Right kidney (tissue), 1 donor: ENCODE data around the gene R3HDM4.

Experiments used
- DNase-seq: peaks from one replicate; pipeline ENCODE4 v3.0.0-alpha.2; 2016

The R3HDM4 gene

GRCh38 chr19:931860-932647 lies 19.0 kb upstream of the R3HDM4 start:
- no peak for DNase-seq

DNA sequence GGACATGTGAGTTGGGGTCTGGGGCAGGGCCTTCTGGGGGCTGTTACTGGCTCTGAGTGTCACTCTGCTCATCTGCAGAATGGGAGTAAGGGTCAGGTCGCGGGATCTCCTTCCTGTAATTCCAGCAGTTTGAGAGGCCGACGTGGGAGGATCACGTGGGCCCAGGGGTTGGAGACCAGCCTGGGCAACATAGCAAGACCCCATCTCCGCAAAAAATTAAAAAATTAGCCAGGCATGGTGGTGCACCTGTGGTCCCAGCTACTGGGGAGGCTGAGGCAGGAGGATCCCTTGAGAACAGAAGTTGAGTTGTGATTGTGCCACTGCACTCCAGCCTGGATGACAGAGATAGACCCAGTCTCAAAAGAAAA lies 16.9 kb upstream of the R3HDM4 start:
- DNase-seq, result no peak

DNA sequence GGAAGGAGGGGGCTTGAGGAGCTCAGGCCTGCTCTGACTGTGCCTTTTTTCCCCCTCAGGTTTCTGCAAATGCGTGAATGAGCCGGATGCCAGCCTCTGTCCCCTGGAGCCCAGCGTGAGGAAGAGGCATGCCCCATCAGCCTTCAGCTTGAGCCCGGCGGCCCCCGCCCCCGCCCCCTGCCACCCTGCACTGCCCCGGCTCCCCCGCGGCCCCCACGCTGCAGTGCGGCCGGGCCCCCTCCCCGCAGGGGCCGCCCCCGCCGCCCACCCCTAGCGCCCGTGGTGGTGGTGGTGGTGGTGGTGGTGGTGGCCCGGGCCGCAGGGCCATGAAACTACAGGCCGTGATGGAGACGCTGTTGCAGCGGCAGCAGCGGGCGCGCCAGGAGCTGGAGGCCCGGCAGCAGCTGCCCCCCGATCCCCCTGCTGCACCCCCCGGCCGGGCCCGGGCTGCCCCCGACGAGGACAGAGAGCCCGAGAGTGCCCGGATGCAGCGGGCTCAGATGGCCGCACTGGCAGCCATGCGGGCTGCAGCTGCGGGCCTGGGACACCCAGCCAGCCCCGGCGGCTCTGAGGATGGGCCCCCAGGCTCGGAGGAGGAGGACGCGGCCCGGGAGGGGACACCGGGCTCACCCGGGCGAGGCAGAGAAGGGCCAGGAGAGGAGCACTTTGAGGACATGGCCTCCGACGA lies 16.3 kb upstream of the R3HDM4 start:
- DNase-seq, result no peak

DNA sequence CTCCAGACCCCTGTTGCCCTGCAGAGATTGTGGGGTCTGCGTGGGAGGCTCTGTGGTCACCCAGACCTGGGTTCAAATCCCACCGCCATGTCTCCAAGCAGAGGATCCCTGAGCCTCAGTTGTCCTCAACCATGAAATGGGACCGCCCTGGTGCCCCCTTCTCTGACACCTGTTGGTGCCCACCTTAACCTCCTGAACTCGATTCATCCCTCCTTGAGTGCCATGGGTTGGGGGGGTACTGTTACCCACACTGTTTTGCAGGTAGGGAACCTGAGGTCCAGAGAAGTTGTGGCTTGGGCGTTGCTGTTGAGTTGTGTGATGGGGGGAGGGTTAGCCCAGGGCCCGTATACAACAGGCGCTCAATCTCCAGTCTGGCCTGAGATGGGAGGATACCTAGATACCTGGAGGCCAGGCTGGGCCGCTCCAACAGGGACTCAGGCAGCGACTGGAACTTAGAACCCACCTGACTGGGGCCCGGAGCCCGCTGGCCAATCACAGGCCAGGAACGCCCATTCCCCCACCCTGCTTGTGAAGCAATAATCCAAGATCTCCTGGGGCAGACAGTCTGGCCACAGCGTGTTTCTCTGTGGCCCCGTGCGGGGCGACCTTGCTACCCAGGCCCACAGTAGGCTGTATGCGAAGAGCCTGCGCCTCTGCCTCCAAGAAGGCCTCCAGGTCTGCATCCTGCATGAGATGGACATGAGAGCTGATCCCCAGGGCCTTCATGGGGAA lies 15.6 kb upstream of the R3HDM4 start:
- no peak for DNase-seq

DNA sequence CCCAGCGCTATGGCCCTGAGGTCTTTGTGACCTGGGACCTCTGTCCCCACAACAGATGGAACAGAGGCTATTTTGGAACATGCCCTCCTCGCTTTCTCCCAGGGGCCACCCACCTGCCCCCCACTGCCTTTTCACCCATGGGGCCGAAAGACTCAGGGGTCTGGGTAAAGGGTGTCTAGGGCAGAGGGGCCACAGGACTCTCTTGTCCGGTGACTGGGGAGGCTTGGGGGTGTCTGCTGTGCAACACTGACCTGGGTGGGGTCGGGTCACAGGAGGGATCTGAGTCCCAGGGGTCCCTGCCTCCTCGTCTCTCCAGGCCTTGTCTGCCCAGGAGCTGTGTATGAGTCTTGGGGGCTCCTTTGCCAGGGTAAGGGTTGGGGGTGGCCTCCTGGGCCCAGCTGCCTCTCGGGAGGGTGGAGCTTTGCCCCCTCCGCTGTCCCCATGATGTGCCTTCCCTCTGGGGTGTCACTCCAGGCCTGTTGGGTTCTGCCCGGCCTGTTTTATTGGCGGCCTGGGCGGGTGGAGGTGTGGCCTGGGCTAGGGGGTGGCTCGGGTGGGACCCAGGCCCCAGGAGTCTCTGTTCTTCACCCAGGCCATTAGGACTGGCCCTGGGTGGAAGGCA lies 14.9 kb upstream of the R3HDM4 start:
- no peak for DNase-seq

DNA sequence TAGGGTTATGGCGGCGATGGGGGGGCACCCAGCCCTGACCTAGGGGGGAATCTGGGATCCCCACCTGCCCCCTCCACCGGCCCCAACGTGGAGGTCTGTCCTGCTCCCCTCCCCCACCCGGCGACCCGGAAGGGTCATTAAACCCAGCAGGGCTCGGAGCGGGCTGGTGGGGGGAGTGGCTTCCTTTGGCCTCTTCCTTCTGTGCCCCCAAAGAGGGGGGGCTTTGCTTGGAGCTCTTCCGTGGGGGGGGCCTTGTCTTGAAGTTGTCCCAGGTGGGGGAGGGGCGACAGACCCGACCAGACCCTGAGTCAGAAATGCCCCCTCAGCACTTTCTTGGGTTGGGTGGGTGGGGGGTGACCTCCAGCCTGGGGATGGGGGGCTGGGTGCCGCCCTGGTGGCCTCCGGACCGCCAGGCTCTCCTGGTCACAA lies 14.3 kb upstream of the R3HDM4 start:
- no peak for DNase-seq

- peak; percentile 69 for DNase-seq
Measured at GRCh38 chr19:926589-927350, 13.8 kb upstream of the R3HDM4 start.

- DNase-seq, result peak; percentile 71
Measured at GRCh38 chr19:926323-926588, 13.2 kb upstream of the R3HDM4 start.

- peak; percentile 81 for DNase-seq
Measured at GRCh38 chr19:925526-926322, 12.7 kb upstream of the R3HDM4 start, which contains the start of gene ARID3A. Gene ARID3A, plus strand, starts transcription at chr19:926035. Its CDS starts 3,494 bp downstream, at chr19:929529.

- DNase-seq, result peak; percentile 79
Measured at GRCh38 chr19:925087-925525, 12.1 kb upstream of the R3HDM4 start.

GRCh38 chr19:924553-925086 lies 11.6 kb upstream of the R3HDM4 start:
- no peak for DNase-seq

DNA sequence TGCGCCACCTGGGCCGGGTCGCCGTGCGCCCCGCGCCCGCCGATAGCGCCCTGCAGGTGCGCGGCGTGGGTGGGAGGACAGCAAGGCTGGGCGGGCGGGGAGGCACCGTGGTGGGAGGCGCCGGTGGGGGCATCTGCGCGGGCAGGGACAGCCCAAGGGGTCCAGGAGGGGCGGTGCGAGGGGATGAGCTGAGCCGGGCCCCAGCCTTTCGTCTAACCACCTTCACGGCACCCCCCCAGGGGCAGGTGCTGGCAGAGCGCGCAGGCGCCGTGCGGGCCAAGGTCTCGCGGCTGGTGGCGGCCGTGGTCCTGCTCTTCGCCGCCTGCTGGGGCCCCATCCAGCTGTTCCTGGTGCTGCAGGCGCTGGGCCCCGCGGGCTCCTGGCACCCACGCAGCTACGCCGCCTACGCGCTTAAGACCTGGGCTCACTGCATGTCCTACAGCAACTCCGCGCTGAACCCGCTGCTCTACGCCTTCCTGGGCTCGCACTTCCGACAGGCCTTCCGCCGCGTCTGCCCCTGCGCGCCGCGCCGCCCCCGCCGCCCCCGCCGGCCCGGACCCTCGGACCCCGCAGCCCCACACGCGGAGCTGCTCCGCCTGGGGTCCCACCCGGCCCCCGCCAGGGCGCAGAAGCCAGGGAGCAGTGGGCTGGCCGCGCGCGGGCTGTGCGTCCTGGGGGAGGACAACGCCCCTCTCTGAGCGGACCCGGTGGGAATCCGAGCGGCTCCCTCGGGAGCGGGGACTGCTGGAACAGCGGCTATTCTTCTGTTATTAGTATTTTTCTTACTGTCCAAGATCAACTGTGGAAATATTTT lies 7.2 kb upstream of the R3HDM4 start:
- DNase-seq, result no peak

- DNase-seq, result peak; percentile 71
Measured at GRCh38 chr19:919199-920050, 6.4 kb upstream of the R3HDM4 start.

DNA sequence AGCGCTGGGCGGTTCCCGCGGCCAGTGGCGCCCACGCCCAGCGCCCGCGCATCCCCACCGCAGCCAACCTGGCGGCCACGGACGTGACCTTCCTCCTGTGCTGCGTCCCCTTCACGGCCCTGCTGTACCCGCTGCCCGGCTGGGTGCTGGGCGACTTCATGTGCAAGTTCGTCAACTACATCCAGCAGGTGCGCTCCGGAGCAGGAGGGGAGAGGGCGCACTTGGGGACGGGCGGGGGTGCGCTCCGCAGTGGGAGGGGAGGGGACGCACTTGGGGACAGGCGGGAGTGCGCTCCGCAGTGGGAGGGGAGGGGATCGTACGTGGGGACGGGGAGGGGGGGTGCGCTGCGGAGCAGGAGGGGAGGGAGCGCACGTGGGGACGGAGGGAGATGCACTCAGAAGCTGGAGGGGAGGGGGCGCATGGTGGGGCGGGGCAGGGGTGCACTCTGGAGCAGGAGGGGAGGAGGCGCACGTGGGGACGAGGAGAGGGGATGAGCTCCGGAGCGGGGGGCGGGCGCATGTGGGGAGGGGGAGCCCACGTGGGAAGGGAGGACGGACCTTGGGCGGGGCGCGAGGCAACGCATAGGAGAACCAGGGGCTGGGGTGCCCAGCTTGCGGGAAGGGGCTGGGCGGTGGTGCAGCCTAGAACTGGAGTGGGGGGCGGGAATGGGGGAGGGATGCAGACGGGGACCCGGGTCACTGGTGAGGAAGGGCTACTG lies 5.6 kb upstream of the R3HDM4 start:
- no peak for DNase-seq

DNA sequence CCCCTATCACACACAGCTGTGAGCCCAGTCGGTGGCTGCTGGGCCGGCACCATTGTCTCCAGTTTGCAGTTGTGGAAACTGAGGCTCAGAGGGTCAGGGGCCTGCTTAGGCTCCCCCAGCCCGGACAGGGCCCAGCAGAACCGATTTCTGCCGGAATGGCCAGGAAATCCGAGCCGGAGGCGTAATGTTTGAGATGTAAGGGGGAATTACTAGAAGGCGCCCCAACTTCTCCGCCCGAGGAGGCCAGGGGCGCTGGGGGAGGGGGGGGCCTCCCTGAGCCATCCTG lies 5.1 kb upstream of the R3HDM4 start:
- DNase-seq, result no peak

DNA sequence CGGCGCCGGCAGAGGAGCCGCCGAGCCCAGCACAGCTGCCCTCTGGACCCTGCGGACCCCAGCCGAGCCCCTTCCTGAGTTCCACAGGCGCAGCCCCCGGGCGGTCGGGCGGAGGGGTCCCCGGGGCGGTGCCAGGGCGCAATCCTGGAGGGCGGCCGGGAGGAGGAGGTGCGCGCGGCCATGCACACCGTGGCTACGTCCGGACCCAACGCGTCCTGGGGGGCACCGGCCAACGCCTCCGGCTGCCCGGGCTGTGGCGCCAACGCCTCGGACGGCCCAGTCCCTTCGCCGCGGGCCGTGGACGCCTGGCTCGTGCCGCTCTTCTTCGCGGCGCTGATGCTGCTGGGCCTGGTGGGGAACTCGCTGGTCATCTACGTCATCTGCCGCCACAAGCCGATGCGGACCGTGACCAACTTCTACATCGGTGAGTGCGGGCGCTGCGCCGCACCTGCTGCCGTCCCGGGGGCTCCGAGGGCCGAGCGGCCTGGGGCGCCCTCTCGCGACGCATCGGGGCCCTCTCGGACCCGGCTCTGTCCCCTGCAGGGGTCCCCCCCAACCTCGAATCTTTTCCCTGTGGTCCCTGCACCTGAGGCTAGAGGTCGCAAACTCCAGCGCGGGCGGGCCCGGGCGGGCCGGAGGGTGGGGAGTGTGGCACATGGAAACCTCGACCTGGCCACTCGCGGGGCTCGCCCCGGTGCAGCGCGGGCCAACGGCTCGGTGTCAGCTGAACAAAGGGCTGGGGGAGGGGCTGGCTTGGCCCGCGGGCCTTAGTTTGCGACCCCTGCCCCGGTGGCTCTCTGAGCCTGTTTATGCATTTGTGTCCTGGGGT lies 4.5 kb upstream of the R3HDM4 start, which contains the start of gene KISS1R:
TSS of gene KISS1R (plus strand) at position 11 of the 829 bp plus-strand sequence. CDS start at position 181, 170 bp downstream.
- DNase-seq, result peak; percentile 77

GRCh38 chr19:916645-917322 lies 3.8 kb upstream of the R3HDM4 start:
- DNase-seq, result no peak
